Measurements from ENCODE around the gene KCNK1.

- TF ChIP-seq CTCF (IDR thresholded peaks at IDR 0.05; ENCODE audit: borderline replicate concordance, extremely low read depth, low read length, poor library complexity, severe bottlenecking) = no peak
- no peak for TF ChIP-seq EZH2 (IDR thresholded peaks at IDR 0.05; ENCODE audit: borderline replicate concordance, low read depth, low read length, severe bottlenecking)
Measured at GRCh38 chr1:233662575-233663304, 48.8 kb downstream of the KCNK1 start.

All from DND-41 (cell line).